Myocyte (in vitro differentiated cells): ENCODE measurements around the gene CNPY4. TPM values are rescaled to one million over a fixed set of nuclear protein-coding genes. Genes with fewer than 3 reads are reported as not detected.

Experiments
- DNase-seq: peaks from one replicate; pipeline ENCODE4 v3.0.0-alpha.2; 2012; ENCODE audit warnings: low read depth
- polyA plus RNA-seq: library from polyadenylated mRNA; unstranded; fragments of >200 nt; gene quantifications from one replicate; pipeline ENCODE4 v1.2.1, GENCODE V29; 2012; ENCODE audit warnings: missing spikeins
- total RNA-seq: library from RNA; depleted of rRNA; stranded (reverse); fragments of >200 nt; gene quantifications from 2 replicates; pipeline ENCODE4 v1.2.3, GENCODE V29; 2014

Gene CNPY4
- total RNA-seq, result 14.0 and 19.7 TPM in 2 replicates
- polyA plus RNA-seq, result 55.9 TPM

- peak; percentile 99 for DNase-seq
Observed at GRCh38 chr7:100119072-100119969, at the start of gene CNPY4, which contains the start of gene TAF6. CNPY4 (plus strand) TSS chr7:100119634; CDS start chr7:100119745, 111 bp downstream. TAF6 (minus strand) TSS chr7:100119358; CDS start chr7:100114209, 5,149 bp downstream.

GRCh38 chr7:100069991-100070390, 49.4 kb upstream of the CNPY4 start:
- no peak for DNase-seq

GRCh38 chr7:100071018-100071723, 48.3 kb upstream of the CNPY4 start:
- no peak for DNase-seq

GRCh38 chr7:100072462-100072861, 47.0 kb upstream of the CNPY4 start:
- no peak for DNase-seq

- no peak for DNase-seq
Observed at GRCh38 chr7:100074841-100075240, 44.6 kb upstream of the CNPY4 start.

- no peak for DNase-seq
Observed at GRCh38 chr7:100075418-100075817, 44.0 kb upstream of the CNPY4 start.

- no peak for DNase-seq
Observed at GRCh38 chr7:100077205-100077604, 42.2 kb upstream of the CNPY4 start.

GRCh38 chr7:100079024-100079560, 40.3 kb upstream of the CNPY4 start:
- DNase-seq, result no peak

GRCh38 chr7:100080907-100081534, 38.4 kb upstream of the CNPY4 start:
- peak; percentile 46 for DNase-seq

- peak; percentile 100 for DNase-seq
Observed at GRCh38 chr7:100081535-100082102, 37.8 kb upstream of the CNPY4 start, which contains the start of gene ZNF3. ZNF3 (minus strand) TSS chr7:100081723; CDS start chr7:100077357, 4,366 bp downstream.

- DNase-seq, result no peak
Observed at GRCh38 chr7:100082978-100083377, 36.5 kb upstream of the CNPY4 start.

- DNase-seq, result no peak
Observed at GRCh38 chr7:100085515-100085914, 33.9 kb upstream of the CNPY4 start.

- peak; percentile 43 for DNase-seq
Observed at GRCh38 chr7:100087055-100087750, 32.2 kb upstream of the CNPY4 start.

- no peak for DNase-seq
Observed at GRCh38 chr7:100088095-100088620, 31.3 kb upstream of the CNPY4 start.

- DNase-seq, result peak; percentile 90
Observed at GRCh38 chr7:100088621-100089457, 30.6 kb upstream of the CNPY4 start, which contains the start of gene COPS6. COPS6 (plus strand) TSS chr7:100088969; CDS start chr7:100088991, 22 bp downstream.

- DNase-seq, result no peak
Observed at GRCh38 chr7:100089458-100090196, 29.8 kb upstream of the CNPY4 start.

GRCh38 chr7:100090527-100091410, 28.7 kb upstream of the CNPY4 start:
- DNase-seq, result no peak
